Hepatocyte (in vitro differentiated cells): ENCODE data around the gene TMEM201. TPM values are rescaled to one million over a fixed set of nuclear protein-coding genes. Genes with fewer than 3 reads are reported as not detected.

Experiments used
- DNase-seq: peaks from one replicate; pipeline ENCODE4 v3.0.0-alpha.2; 2016; ENCODE audit warnings: low spot score
- H2AFZ ChIP-seq: fragments of 200-600 bp; sonication (generic); 2 replicates; pipeline ENCODE4 v1.6.0; 2016; ENCODE audit warnings: antibody characterized with exemption, mild to moderate bottlenecking
- H3K27ac ChIP-seq: fragments of 200-600 bp; sonication (generic); 2 replicates; pipeline ENCODE4 v1.5.1; 2016; ENCODE audit warnings: mild to moderate bottlenecking
- H3K27me3 ChIP-seq: fragments of 200-600 bp; sonication (generic); 2 replicates; pipeline ENCODE4 v1.6.1; 2016
- H3K36me3 ChIP-seq: fragments of 200-600 bp; sonication (generic); replicated peaks from 2 replicates; pipeline ENCODE4 v1.5.1; 2016; ENCODE audit warnings: low read depth; ENCODE audit not compliant: insufficient read depth
- H3K4me1 ChIP-seq: fragments of 200-600 bp; sonication (generic); 2 replicates; pipeline ENCODE4 v1.5.1; 2016; ENCODE audit warnings: mild to moderate bottlenecking, moderate library complexity; ENCODE audit not compliant: insufficient read depth
- H3K4me2 ChIP-seq: fragments of 200-600 bp; sonication (generic); 2 replicates; pipeline ENCODE4 v1.6.0; 2016
- H3K4me3 ChIP-seq: fragments of 200-600 bp; sonication (generic); 2 replicates; pipeline ENCODE4 v1.5.1; 2016; ENCODE audit warnings: mild to moderate bottlenecking
- H3K79me2 ChIP-seq: fragments of 200-600 bp; sonication (generic); 2 replicates; pipeline ENCODE4 v1.6.0; 2017; ENCODE audit warnings: mild to moderate bottlenecking
- H3K9me2 ChIP-seq: fragments of 200-600 bp; sonication (generic); replicated peaks from 2 replicates; pipeline ENCODE4 v1.6.0; 2017; ENCODE audit warnings: mild to moderate bottlenecking; ENCODE audit not compliant: insufficient read depth
- H3K9me3 ChIP-seq: fragments of 200-600 bp; sonication (generic); 2 replicates; pipeline ENCODE4 v1.5.1; 2016; ENCODE audit warnings: low read depth, mild to moderate bottlenecking
- H4K20me1 ChIP-seq: fragments of 200-600 bp; sonication (generic); 2 replicates; pipeline ENCODE4 v1.6.0; 2016; ENCODE audit warnings: mild to moderate bottlenecking; ENCODE audit not compliant: insufficient read depth, poor library complexity, severe bottlenecking
- CTCF ChIP-seq: fragments of 200-600 bp; sonication (generic); IDR thresholded peaks from 2 replicates; pipeline ENCODE4 v1.5.1; 2016; ENCODE audit warnings: antibody characterized with exemption, mild to moderate bottlenecking; ENCODE audit not compliant: poor library complexity
- EZH2 ChIP-seq: fragments of 200-600 bp; sonication (generic); IDR thresholded peaks from 2 replicates; pipeline ENCODE4 v1.6.1; 2016; ENCODE audit warnings: antibody characterized with exemption, mild to moderate bottlenecking, borderline replicate concordance
- EZH2phosphoT487 ChIP-seq: fragments of 200-600 bp; sonication (generic); IDR thresholded peaks from one replicate; pipeline ENCODE4 v1.6.1; 2018; ENCODE audit warnings: antibody characterized with exemption, mild to moderate bottlenecking, low read depth, moderate library complexity; ENCODE audit not compliant: unreplicated experiment, severe bottlenecking
- WGBS: methylation state at CpG from one replicate; pipeline ENCODE4 v1.1.6; 2016; ENCODE audit warnings: low lambda C conversion rate; ENCODE audit errors: missing lambda C conversion rate; 5-methylcytosine and 5-hydroxymethylcytosine counted together
- polyA plus RNA-seq: library from polyadenylated mRNA; unstranded; fragments of >200 nt; fragmentation: Nextera tagmentation; extraction: Ambion mirVana; gene quantifications from 2 replicates; pipeline ENCODE4 v1.2.1, GENCODE V29; 2016
- total RNA-seq: library from RNA; depleted of rRNA; stranded (reverse); fragments of >200 nt; gene quantifications from 2 replicates; pipeline ENCODE4 v1.2.3, GENCODE V29; 2014

The TMEM201 gene
- total and polyA plus RNA-seq, 2 experiments from 2014 or later, result 3.7 to 11.2 TPM

DNA sequence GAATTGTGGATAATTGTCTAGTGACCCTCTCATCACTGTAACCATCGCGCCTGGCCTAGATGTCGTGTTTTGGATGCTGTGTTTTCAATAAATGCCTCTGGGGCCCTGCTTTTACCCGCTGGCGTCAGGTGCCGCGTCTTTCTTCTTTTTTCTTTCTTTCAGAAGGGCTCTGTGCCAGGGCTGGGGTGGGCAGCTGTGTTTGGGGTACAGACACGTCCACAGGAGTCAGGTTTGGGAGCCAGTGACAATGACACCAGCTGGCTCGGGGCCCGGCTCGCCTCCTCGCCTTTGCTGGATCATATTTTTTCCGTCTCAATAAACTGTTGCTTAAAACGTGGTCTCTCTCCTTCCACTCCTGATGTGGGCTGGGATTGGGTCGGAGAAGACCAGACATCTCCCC, 16.1 kb downstream of the TMEM201 start:
- Histone ChIP-seq H3K27ac (no peak overlapping the region), H3K27me3 (no peaks in the 10 kb centered on the region), H3K79me2 (no peaks in the 10 kb centered on the region), H2AFZ (no peak overlapping the region), H4K20me1 (no peaks in the 10 kb centered on the region), H3K4me2 (no peak overlapping the region), H3K4me1 (no peaks in the 10 kb centered on the region), H3K36me3 (no peaks in the 10 kb centered on the region), H3K4me3 (no peak overlapping the region), H3K9me2 (no peaks in the 10 kb centered on the region), H3K9me3 (no peaks in the 10 kb centered on the region)
- no peak for DNase-seq
- 96% methylated on average over 15 of the region's 15 CpGs for WGBS
- TF ChIP-seq EZH2phosphoT487 (no peak), EZH2 (no peak), CTCF (no peak)

DNA sequence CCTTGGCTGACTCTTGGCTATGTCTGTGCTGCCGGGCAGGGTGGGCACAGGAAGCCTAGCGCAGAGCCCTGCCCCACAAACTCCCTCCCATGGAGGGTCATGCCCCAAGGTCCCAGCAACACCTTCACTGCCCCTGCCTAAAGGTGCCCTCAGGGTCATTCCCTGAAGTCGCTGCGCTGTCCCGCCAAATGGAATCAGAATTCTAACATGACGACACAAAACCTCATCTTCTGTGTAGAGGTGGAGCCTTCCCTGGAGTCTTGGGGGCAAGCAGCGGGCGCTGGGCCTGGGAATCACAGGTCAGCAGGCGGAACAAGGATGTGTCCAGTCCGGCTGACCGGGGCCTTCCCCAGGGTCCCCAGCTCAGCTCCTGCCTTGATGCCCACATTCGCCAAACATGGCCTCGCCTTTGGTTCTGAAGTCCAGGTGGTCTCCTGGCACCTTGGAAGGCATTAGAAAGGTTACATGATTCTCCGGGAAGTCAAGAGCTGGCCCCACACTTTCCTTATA, 17.3 kb downstream of the TMEM201 start:
- no peak overlapping the region for H3K27ac ChIP-seq
- H3K27me3 ChIP-seq, result no peaks in the 10 kb centered on the region
- no peaks in the 10 kb centered on the region for H3K79me2 ChIP-seq
- no peaks in the 10 kb centered on the region for H4K20me1 ChIP-seq
- H3K4me1 ChIP-seq, result no peaks in the 10 kb centered on the region
- H3K4me2 ChIP-seq, result no peak overlapping the region
- DNase-seq, result no peak
- H2AFZ ChIP-seq, result no peak overlapping the region
- no peak overlapping the region for H3K4me3 ChIP-seq
- TF ChIP-seq EZH2phosphoT487 (no peak), CTCF (no peak)
- H3K36me3 ChIP-seq, result no peaks in the 10 kb centered on the region
- H3K9me2 ChIP-seq, result no peaks in the 10 kb centered on the region
- no peaks in the 10 kb centered on the region for H3K9me3 ChIP-seq
- WGBS, result 97% methylated on average over 14 of the region's 14 CpGs

DNA sequence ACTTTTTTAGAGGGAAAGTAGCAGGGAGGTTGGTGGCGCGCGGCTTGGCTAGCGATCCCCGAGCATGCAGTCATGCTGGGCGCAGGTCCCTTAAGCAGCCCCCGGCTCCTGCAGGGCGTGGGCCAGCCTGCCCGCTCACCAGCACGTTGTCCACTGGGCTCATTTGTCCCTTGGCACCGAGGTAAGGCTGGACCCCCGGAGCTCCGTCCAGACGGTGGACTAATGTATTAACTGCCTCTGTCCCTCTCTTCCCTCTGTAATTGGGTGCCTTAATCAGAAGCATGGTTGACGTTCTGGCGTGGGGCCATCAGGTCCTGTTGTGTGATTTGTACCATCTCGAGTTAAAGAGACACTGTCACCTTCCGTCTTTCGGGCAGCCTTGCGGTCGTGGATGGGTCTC, 17.7 kb downstream of the TMEM201 start:
- Histone ChIP-seq H2AFZ (no peak overlapping the region), H3K79me2 (no peaks in the 10 kb centered on the region), H3K9me3 (no peaks in the 10 kb centered on the region), H4K20me1 (no peaks in the 10 kb centered on the region), H3K4me2 (no peak overlapping the region), H3K27ac (no peak overlapping the region), H3K36me3 (no peaks in the 10 kb centered on the region), H3K4me3 (no peak overlapping the region), H3K9me2 (no peaks in the 10 kb centered on the region), H3K4me1 (no peaks in the 10 kb centered on the region), H3K27me3 (no peaks in the 10 kb centered on the region)
- WGBS, result 97% methylated on average over 21 of the region's 21 CpGs
- no peak for TF ChIP-seq CTCF
- no peak for TF ChIP-seq EZH2phosphoT487
- TF ChIP-seq EZH2, result no peak
- no peak for DNase-seq

- no peaks in the 10 kb centered on the region for H3K27me3 ChIP-seq
- no peaks in the 10 kb centered on the region for H3K36me3 ChIP-seq
Observed at GRCh38 chr1:9606948-9607347, 18.2 kb downstream of the TMEM201 start.

More at GRCh38 chr1:9606948-9607347, 18.2 kb downstream of the TMEM201 start:
- H3K4me1 ChIP-seq, result no peaks in the 10 kb centered on the region
- TF ChIP-seq CTCF (no peak), EZH2 (no peak), EZH2phosphoT487 (no peak)
- no peak overlapping the region for H3K4me2 ChIP-seq
- no peak overlapping the region for H3K4me3 ChIP-seq
- 92% methylated on average over 10 of the region's 10 CpGs for WGBS
- no peaks in the 10 kb centered on the region for H3K79me2 ChIP-seq
- H2AFZ ChIP-seq, result no peak overlapping the region
- no peak for DNase-seq
- H4K20me1 ChIP-seq, result no peaks in the 10 kb centered on the region
- H3K27ac ChIP-seq, result no peak overlapping the region
- H3K9me3 ChIP-seq, result no peaks in the 10 kb centered on the region
- no peaks in the 10 kb centered on the region for H3K9me2 ChIP-seq
